HG02678 (cell line): Measurements from ENCODE around the gene PRKCH.

ENCODE experiments used
- ATAC-seq: cut with Tn5 transposase; IDR thresholded peaks from one replicate; pipeline ENCODE4 v1.9.1; 2021; ENCODE audit warnings: mild to moderate bottlenecking, moderate library complexity; ENCODE audit not compliant: unreplicated experiment

The PRKCH gene

GRCh38 chr14:61360796-61361525, 39.6 kb downstream of the PRKCH start:
- ATAC-seq: no peak

GRCh38 chr14:61362072-61362750, 40.8 kb downstream of the PRKCH start:
- no peak for ATAC-seq

GRCh38 chr14:61364243-61364642, 42.9 kb downstream of the PRKCH start:
- no peak for ATAC-seq

- no peak for ATAC-seq
Measured at GRCh38 chr14:61365667-61366212, 44.4 kb downstream of the PRKCH start.

GRCh38 chr14:61368114-61368710, 46.8 kb downstream of the PRKCH start:
- no peak for ATAC-seq

- ATAC-seq: no peak
Measured at GRCh38 chr14:61368781-61369453, 47.5 kb downstream of the PRKCH start.

- no peak for ATAC-seq
Measured at GRCh38 chr14:61369454-61369810, 48.1 kb downstream of the PRKCH start.

- no peak for ATAC-seq
Measured at GRCh38 chr14:61372379-61372778, 51.0 kb downstream of the PRKCH start.

- ATAC-seq: no peak
Measured at GRCh38 chr14:61372842-61373555, 51.6 kb downstream of the PRKCH start.

GRCh38 chr14:61374284-61374683, 52.9 kb downstream of the PRKCH start:
- no peak for ATAC-seq

- no peak for ATAC-seq
Measured at GRCh38 chr14:61375218-61375617, 53.8 kb downstream of the PRKCH start.

- no peak for ATAC-seq
Measured at GRCh38 chr14:61376314-61376713, 54.9 kb downstream of the PRKCH start.

GRCh38 chr14:61377749-61378148, 56.4 kb downstream of the PRKCH start:
- ATAC-seq: no peak

GRCh38 chr14:61379639-61380184, 58.3 kb downstream of the PRKCH start:
- ATAC-seq: no peak

- no peak for ATAC-seq
Measured at GRCh38 chr14:61380984-61381383, 59.6 kb downstream of the PRKCH start.

- ATAC-seq: no peak
Measured at GRCh38 chr14:61381553-61381952, 60.2 kb downstream of the PRKCH start.

- ATAC-seq: no peak
Measured at GRCh38 chr14:61382842-61383241, 61.5 kb downstream of the PRKCH start.

- ATAC-seq: no peak
Measured at GRCh38 chr14:61385002-61385685, 63.8 kb downstream of the PRKCH start.

GRCh38 chr14:61386173-61386772, 64.9 kb downstream of the PRKCH start:
- no peak for ATAC-seq
